Peyer's patch (tissue), 4 donors: ENCODE data around the gene LAMC1. TPM values are rescaled to one million over a fixed set of nuclear protein-coding genes. Genes with fewer than 3 reads are reported as not detected.
"Not testable (repeated sequence)": the region's sequence is repeated elsewhere in the genome, so short reads cannot be mapped to it uniquely, and the experiment has no call there.

ENCODE experiments used
- DNase-seq, 3 donors: peaks; one replicate each; pipeline ENCODE4 v3.0.0-alpha.2; 2017 to 2019
- H3K27ac ChIP-seq, 4 donors: fragments of 200-600 bp; sonication (generic); one replicate each; pipeline ENCODE4 v1.5.1; 2016 to 2019
- H3K27me3 ChIP-seq, 2 donors: fragments of 200-600 bp; sonication (generic); one replicate each; pipeline ENCODE4 v1.5.1; 2019
- H3K36me3 ChIP-seq, 3 donors: fragments of 200-600 bp; sonication (generic); one replicate each; pipeline ENCODE4 v1.5.1; 2016 to 2019
- H3K4me1 ChIP-seq, 4 donors: fragments of 200-600 bp; sonication (generic); one replicate each; pipeline ENCODE4 v1.5.1; 2016 to 2019
- H3K4me3 ChIP-seq, 4 donors: fragments of 200-600 bp; sonication (generic); 1 replicate in 3 of 4; 2 replicates in 1 of 4; pipeline ENCODE4 v1.5.1; 2016 to 2019; ENCODE audit warnings: mild to moderate bottlenecking in 1 of 4
- H3K9me3 ChIP-seq, 4 donors: fragments of 200-600 bp; sonication (generic); one replicate each; pipeline ENCODE4 v1.5.1; 2016 to 2019; ENCODE audit warnings: mild to moderate bottlenecking in 1 of 4
- POLR2A ChIP-seq, 2 donors: fragments of 450-650 bp; IDR thresholded peaks; one replicate each; pipeline ENCODE4 v1.5.1; 2017; ENCODE audit warnings: antibody characterized with exemption in 2 of 2, mild to moderate bottlenecking in 2 of 2, moderate library complexity in 2 of 2
- total RNA-seq, 4 donors: library from RNA; depleted of rRNA; stranded (reverse); fragments of >200 nt; gene quantifications; one replicate each; pipeline ENCODE4 v1.1.0, GENCODE V29; 2016
- TF ChIP-seq, protein P1 (sequence below), 6 experiments: fragments of 450-650 bp in 4 of 6; fragments of 200-600 bp in 2 of 6; sonication (generic) in 1 of 6; IDR thresholded peaks; one replicate each; pipeline ENCODE4 v1.5.1; 2017 to 2019; ENCODE audit warnings: antibody characterized with exemption in 6 of 6, mild to moderate bottlenecking in 3 of 6, moderate library complexity in 1 of 6

Gene LAMC1
- total RNA-seq, 4 donors from 2014 or later, result 46.4 to 291 (median 121) TPM

DNA sequence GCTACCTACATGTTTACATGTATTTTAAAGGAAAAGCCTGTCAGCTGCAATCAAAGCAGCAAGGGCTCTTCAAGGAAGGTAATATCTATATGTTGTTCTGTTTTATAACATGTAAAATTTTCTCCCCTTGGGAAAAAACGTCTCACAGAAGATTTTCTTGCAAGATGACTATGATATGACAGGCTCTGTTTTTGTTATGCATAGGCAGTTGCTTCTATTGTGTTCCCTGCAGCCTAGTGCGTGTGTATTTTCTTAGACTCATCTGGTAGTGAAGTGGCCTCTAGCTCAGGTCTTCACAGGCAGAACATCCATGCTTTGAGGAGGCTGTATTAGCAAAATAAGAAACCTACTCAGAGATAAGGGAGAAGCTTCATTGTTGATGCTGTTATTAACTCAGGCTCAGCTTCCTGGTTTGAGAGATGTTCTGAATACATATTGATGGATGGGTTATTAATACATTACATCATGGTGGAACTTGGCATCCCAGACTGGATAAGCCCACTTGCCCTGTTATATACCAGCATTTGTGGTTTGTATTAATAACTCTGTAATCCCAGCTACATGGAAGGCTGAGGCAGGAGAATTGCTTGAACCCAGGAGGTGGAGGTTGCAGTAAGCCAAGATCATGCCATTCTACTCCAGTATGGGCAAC, 35.8 kb downstream of the LAMC1 start:
- Histone ChIP-seq H3K9me3 (no peaks in the 10 kb centered on the region), H3K27me3 (no peaks in the 10 kb centered on the region), H3K4me3 (no peak overlapping the region), H3K27ac (peak overlapping the region in 1 of 4 donors; percentile 64), H3K36me3 (no peaks in the 10 kb centered on the region), H3K4me1 (peaks cover 0 to 15% (median 0%) of the 10 kb centered on the region in 4 donors)
- no peak for DNase-seq
- no peak for TF ChIP-seq POLR2A (IDR thresholded peaks at IDR 0.05)
- TF ChIP-seq, protein P1, sequence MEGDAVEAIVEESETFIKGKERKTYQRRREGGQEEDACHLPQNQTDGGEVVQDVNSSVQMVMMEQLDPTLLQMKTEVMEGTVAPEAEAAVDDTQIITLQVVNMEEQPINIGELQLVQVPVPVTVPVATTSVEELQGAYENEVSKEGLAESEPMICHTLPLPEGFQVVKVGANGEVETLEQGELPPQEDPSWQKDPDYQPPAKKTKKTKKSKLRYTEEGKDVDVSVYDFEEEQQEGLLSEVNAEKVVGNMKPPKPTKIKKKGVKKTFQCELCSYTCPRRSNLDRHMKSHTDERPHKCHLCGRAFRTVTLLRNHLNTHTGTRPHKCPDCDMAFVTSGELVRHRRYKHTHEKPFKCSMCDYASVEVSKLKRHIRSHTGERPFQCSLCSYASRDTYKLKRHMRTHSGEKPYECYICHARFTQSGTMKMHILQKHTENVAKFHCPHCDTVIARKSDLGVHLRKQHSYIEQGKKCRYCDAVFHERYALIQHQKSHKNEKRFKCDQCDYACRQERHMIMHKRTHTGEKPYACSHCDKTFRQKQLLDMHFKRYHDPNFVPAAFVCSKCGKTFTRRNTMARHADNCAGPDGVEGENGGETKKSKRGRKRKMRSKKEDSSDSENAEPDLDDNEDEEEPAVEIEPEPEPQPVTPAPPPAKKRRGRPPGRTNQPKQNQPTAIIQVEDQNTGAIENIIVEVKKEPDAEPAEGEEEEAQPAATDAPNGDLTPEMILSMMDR (IDR thresholded peaks at IDR 0.05), result no peak

DNA sequence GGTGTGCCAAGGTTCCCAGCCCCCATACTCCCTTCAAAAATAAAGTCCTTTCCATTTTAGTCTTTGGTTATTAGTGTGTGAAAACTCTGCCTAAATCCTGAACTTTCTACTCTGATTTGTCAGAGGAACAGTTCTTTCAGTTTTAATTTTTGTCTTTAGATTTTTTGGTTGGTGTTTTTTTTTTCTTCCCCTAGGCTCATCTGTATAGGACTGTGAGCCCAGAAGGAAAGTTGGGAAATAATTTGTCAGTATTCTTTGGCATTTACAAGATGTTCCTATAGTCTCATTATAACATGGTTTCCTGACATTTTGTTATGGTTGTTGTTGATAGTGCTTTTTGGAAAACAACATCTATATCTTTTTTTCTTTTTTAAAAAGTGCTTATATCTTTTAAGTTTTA, 38.0 kb downstream of the LAMC1 start:
- no peak for DNase-seq
- H3K27me3 ChIP-seq, result no peaks in the 10 kb centered on the region
- no peaks in the 10 kb centered on the region for H3K9me3 ChIP-seq
- H3K4me1 ChIP-seq, result peaks cover 0 to 15% (median 0%) of the 10 kb centered on the region in 4 donors
- no peaks in the 10 kb centered on the region for H3K36me3 ChIP-seq
- peak overlapping the region in 3 of 4 donors; percentile 2 to 64 (median 33) for H3K27ac ChIP-seq
- TF ChIP-seq, protein P1 (IDR thresholded peaks at IDR 0.05), result no peak
- TF ChIP-seq POLR2A (IDR thresholded peaks at IDR 0.05), result no peak
- H3K4me3 ChIP-seq, result no peak overlapping the region

DNA sequence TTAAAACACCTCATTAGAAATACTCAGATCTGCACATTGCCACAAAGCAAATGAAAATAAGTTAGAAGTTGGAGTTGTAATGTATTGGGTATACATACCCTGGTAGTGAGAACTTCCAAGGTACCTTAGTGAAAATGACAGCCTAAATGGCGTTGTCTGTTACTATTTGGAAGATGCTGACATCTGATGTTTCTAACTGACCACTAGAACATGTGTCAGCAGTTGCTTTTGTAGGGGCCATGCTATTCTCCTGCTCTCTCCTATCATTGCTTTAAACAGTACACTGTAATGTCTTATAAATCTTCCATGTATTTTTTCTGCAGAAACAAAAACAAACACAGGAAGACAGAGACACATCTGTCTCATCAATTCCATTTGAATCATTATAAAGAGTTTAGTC, 40.1 kb downstream of the LAMC1 start:
- DNase-seq, result no peak

GRCh38 chr1:183065168-183065706, 42.0 kb downstream of the LAMC1 start:
- H3K4me3 ChIP-seq, result no peak overlapping the region
- H3K27me3 ChIP-seq, result no peaks in the 10 kb centered on the region
- no peak overlapping the region for H3K27ac ChIP-seq
- DNase-seq, result no peak
- H3K9me3 ChIP-seq, result no peaks in the 10 kb centered on the region
- TF ChIP-seq, protein P1 (IDR thresholded peaks at IDR 0.05), result no peak
- TF ChIP-seq POLR2A (IDR thresholded peaks at IDR 0.05), result no peak
- H3K36me3 ChIP-seq, result no peaks in the 10 kb centered on the region
- peaks cover 0 to 12% (median 0%) of the 10 kb centered on the region in 4 donors for H3K4me1 ChIP-seq

More for the DNA sequence above, 40.1 kb downstream of the LAMC1 start:
- peaks cover 0 to 15% (median 0%) of the 10 kb centered on the region in 4 donors for H3K4me1 ChIP-seq
- no peak overlapping the region for H3K27ac ChIP-seq
- TF ChIP-seq, protein P1 (IDR thresholded peaks at IDR 0.05), result no peak
- no peak for TF ChIP-seq POLR2A (IDR thresholded peaks at IDR 0.05)
- H3K4me3 ChIP-seq, result no peak overlapping the region
- H3K9me3 ChIP-seq, result no peaks in the 10 kb centered on the region
- no peaks in the 10 kb centered on the region for H3K36me3 ChIP-seq
- H3K27me3 ChIP-seq, result no peaks in the 10 kb centered on the region

GRCh38 chr1:183066432-183066831, 43.2 kb downstream of the LAMC1 start:
- H3K27ac ChIP-seq, H3K4me3 ChIP-seq, H3K27me3 ChIP-seq, DNase-seq, H3K36me3 ChIP-seq, H3K9me3 ChIP-seq: not testable (repeated sequence)
- peaks cover 0 to 19% (median 0%) of the 10 kb centered on the region in 4 donors for H3K4me1 ChIP-seq

GRCh38 chr1:183069562-183070216, 46.5 kb downstream of the LAMC1 start:
- H3K36me3 ChIP-seq, result no peaks in the 10 kb centered on the region
- no peaks in the 10 kb centered on the region for H3K9me3 ChIP-seq
- peak in 1 of 3 donors; percentile 53 for DNase-seq
- peaks cover 0 to 30% (median 0%) of the 10 kb centered on the region in 4 donors for H3K4me1 ChIP-seq
- H3K4me3 ChIP-seq, result no peak overlapping the region
- no peak for TF ChIP-seq POLR2A (IDR thresholded peaks at IDR 0.05)
- H3K27ac ChIP-seq, result peak overlapping the region in 1 of 4 donors; percentile 34
- H3K27me3 ChIP-seq, result no peaks in the 10 kb centered on the region
